GM12878 (cell line): Measurements from ENCODE around the gene GANAB. TPM values are rescaled to one million over a fixed set of nuclear protein-coding genes. Genes with fewer than 3 reads are reported as not detected.

Experiments used
- ATAC-seq: fragments of 200-7000 bp; cut with Tn5 transposase; 3 replicates; pipeline ENCODE4 v1.9.1; 2020; ENCODE audit warnings: mild to moderate bottlenecking, moderate library complexity
- BruUV-seq: library from RNA; stranded (reverse); fragments of 400-500 nt; replicated peaks from 2 replicates; lab custom pipeline; 2021; lab: Mats Ljungman, UMichigan
- CTCF ChIA-PET: fragments of 300-600 bp; sonication (Branson Sonifier 250); formaldehyde crosslinking; extraction: SDS; loops from one replicate; lab custom pipeline; 2021; ENCODE audit warnings: inconsistent platforms; lab: Yijun Ruan, JAX
- POLR2A ChIA-PET: fragments of 350-600 bp; formaldehyde crosslinking; extraction: SDS; loops from one replicate; lab custom pipeline; 2021; ENCODE audit warnings: inconsistent platforms; lab: Charles Lee
- RAD21 ChIA-PET: fragments of 300-600 bp; sonication (Branson Sonifier 250); formaldehyde crosslinking; loops from one replicate; lab custom pipeline; 2023; ENCODE audit warnings: antibody characterized with exemption; ENCODE audit not compliant: unreplicated experiment; lab: Charles Lee
- SMC1A ChIA-PET: fragments of 300-600 bp; sonication (Branson Sonifier 250); formaldehyde crosslinking; loops from one replicate; lab custom pipeline; 2023; ENCODE audit not compliant: unreplicated experiment, uncharacterized antibody; lab: Charles Lee
- DNase-seq: peaks from one replicate; pipeline ENCODE4 v3.0.0-alpha.2; 2011; ENCODE audit warnings: low read depth, low spot score
- FAIRE-seq: peaks from 3 replicates; lab custom pipeline; 2011; peaks lifted over from hg19 to GRCh38; lab: Jason Lieb, UNC
- H2AFZ ChIP-seq: 2 replicates; pipeline ENCODE4 v1.6.0; 2011; ENCODE audit warnings: low read depth, low read length, control low read depth; ENCODE audit not compliant: control insufficient read depth
- H3K27ac ChIP-seq: 2 replicates; pipeline ENCODE4 v1.5.1; 2011; ENCODE audit warnings: control low read depth; ENCODE audit not compliant: control insufficient read depth, insufficient read depth
- H3K27me3 ChIP-seq, 2 experiments: replicated peaks in 1 of 2; 2 replicates each; pipeline versions ENCODE4 v1.6.0 to v1.6.1; 2011; ENCODE audit warnings: low read length in 1 of 2; ENCODE audit not compliant: control insufficient read depth in 2 of 2, insufficient read depth in 2 of 2
- H3K36me3 ChIP-seq, 2 experiments: 2 replicates each; pipeline ENCODE4 v1.5.1; 2011; ENCODE audit warnings: low read length in 1 of 2; ENCODE audit not compliant: control insufficient read depth in 2 of 2, insufficient read depth in 2 of 2
- H3K4me1 ChIP-seq: 2 replicates; pipeline ENCODE4 v1.6.1; 2011; ENCODE audit warnings: mild to moderate bottlenecking, low read length, moderate library complexity, mixed read lengths; ENCODE audit not compliant: control insufficient read depth, insufficient read depth
- H3K4me2 ChIP-seq: 2 replicates; pipeline ENCODE4 v1.6.0; 2011; ENCODE audit warnings: control low read depth; ENCODE audit not compliant: control insufficient read depth, insufficient read depth
- H3K4me3 ChIP-seq: fragments of 200-600 bp; sonication (generic); 2 replicates; pipeline ENCODE4 v1.5.1; 2016
- H3K79me2 ChIP-seq: 2 replicates; pipeline ENCODE4 v1.6.0; 2011; ENCODE audit warnings: low read length; ENCODE audit not compliant: control insufficient read depth, insufficient read depth
- H3K9ac ChIP-seq: 2 replicates; pipeline ENCODE4 v1.8.0; 2011; ENCODE audit warnings: low read length, control low read depth, mixed read lengths; ENCODE audit not compliant: control insufficient read depth, insufficient read depth
- H3K9me3 ChIP-seq: replicated peaks from 3 replicates; pipeline ENCODE4 v1.5.1; 2011; ENCODE audit warnings: mild to moderate bottlenecking, low read length; ENCODE audit not compliant: control insufficient read depth, insufficient read depth
- H4K20me1 ChIP-seq: 2 replicates; pipeline ENCODE4 v1.6.0; 2011; ENCODE audit not compliant: control insufficient read depth, insufficient read depth
- CREM ChIP-seq: IDR thresholded peaks from 2 replicates; pipeline ENCODE4 v1.6.1; 2014; ENCODE audit warnings: antibody characterized with exemption, low read depth
- DPF2 ChIP-seq: fragments of 450-650 bp; IDR thresholded peaks from 2 replicates; pipeline ENCODE4 v1.6.1; 2017; ENCODE audit warnings: mild to moderate bottlenecking
- ESRRA ChIP-seq: IDR thresholded peaks from 2 replicates; pipeline ENCODE4 v1.6.1; 2012; ENCODE audit warnings: mild to moderate bottlenecking, low read length, improper control_type of control experiment
- ETV6 ChIP-seq, 2 experiments: fragments of 450-650 bp in 1 of 2; IDR thresholded peaks in 1 of 2; conservative IDR thresholded peaks in 1 of 2; 2 replicates each; pipeline ENCODE4 v1.6.1; 2014; ENCODE audit warnings: antibody characterized with exemption in 1 of 2, borderline replicate concordance in 1 of 2, low read depth in 1 of 2, mild to moderate bottlenecking in 1 of 2, moderate library complexity in 1 of 2
- IKZF1 ChIP-seq: fragments of 450-650 bp; conservative IDR thresholded peaks from 2 replicates; pipeline ENCODE4 v1.6.1; 2017; ENCODE audit warnings: antibody characterized with exemption, mild to moderate bottlenecking
- IKZF2 ChIP-seq, 2 experiments: fragments of 450-650 bp; IDR thresholded peaks; 2 replicates each; pipeline ENCODE4 v1.6.1; 2017; ENCODE audit warnings: mild to moderate bottlenecking in 2 of 2, moderate library complexity in 2 of 2
- NFYB ChIP-seq: IDR thresholded peaks from 2 replicates; pipeline ENCODE4 v1.6.1; 2011; ENCODE audit warnings: low read depth, mild to moderate bottlenecking, low read length, improper control_type of control experiment, moderate library complexity; ENCODE audit not compliant: insufficient read depth
- RBBP5 ChIP-seq: fragments of 200-600 bp; sonication (generic); conservative IDR thresholded peaks from 2 replicates; pipeline ENCODE4 v1.6.1; 2016
- RUNX3 ChIP-seq: IDR thresholded peaks from 2 replicates; pipeline ENCODE4 v1.6.1; 2012; ENCODE audit warnings: low read length, inconsistent platforms
- SMAD1 ChIP-seq: fragments of 450-650 bp; IDR thresholded peaks from 2 replicates; pipeline ENCODE4 v1.6.1; 2018; ENCODE audit warnings: mild to moderate bottlenecking, low read depth; ENCODE audit not compliant: partially characterized antibody
- SMC3 ChIP-seq: IDR thresholded peaks from 2 replicates; pipeline ENCODE4 v1.6.1; 2011; ENCODE audit warnings: low read length, improper control_type of control experiment, borderline replicate concordance
- SREBF1 ChIP-seq: IDR thresholded peaks from 2 replicates; pipeline ENCODE4 v1.6.1; 2012; ENCODE audit warnings: mild to moderate bottlenecking, low read length
- TARDBP ChIP-seq: IDR thresholded peaks from 2 replicates; pipeline ENCODE4 v1.6.1; 2016; ENCODE audit warnings: borderline replicate concordance
- WGBS: methylation state at CpG from one replicate; pipeline ENCODE4 v1.1.6; 2016; ENCODE audit warnings: low lambda C conversion rate; ENCODE audit not compliant: insufficient replicate concordance, insufficient coverage; ENCODE audit errors: missing lambda C conversion rate; 5-methylcytosine and 5-hydroxymethylcytosine counted together
- in situ Hi-C: fragments of 300-500 bp; cut with MboI; formaldehyde crosslinking; loops from 9 replicates; pipeline ENCODE4 v1.14.3; 2018; ENCODE audit warnings: mixed read lengths
- intact Hi-C: fragments of 100-400 bp; cut with micrococcal nuclease; formaldehyde crosslinking; loops from one replicate; pipeline ENCODE4 v1.14.2; 2022; ENCODE audit not compliant: unreplicated experiment
- polyA plus RNA-seq, 11 experiments: library from polyadenylated mRNA; depleted of rRNA in 4 of 11; unstranded in 6 of 11; stranded (reverse) in 5 of 11; fragments of >200 nt; fragmentation: Nextera tagmentation in 4 of 11; fragmentation: Illumina TruSeq in 1 of 11; extraction: Ambion mirVana in 4 of 11; extraction: Trizol in 1 of 11; gene quantifications; 1 replicate in 1 of 11; 2 replicates in 10 of 11; pipeline versions ENCODE4 v1.2.1 to v1.2.3, GENCODE V29; 2011 to 2016; ENCODE audit warnings: inconsistent platforms in 2 of 11, missing spikeins in 2 of 11, low read depth in 1 of 11
- total RNA-seq, 4 experiments: library from RNA; depleted of rRNA in 3 of 4; stranded (reverse); fragments of >200 nt in 3 of 4; fragmentation: Illumina TruSeq in 1 of 4; extraction: Trizol in 1 of 4; gene quantifications; 2 replicates each; pipeline versions ENCODE4 v1.2.1 to v1.2.3, GENCODE V29; 2013 to 2021
- TF ChIP-seq, protein P1 (sequence below): fragments of 450-650 bp; IDR thresholded peaks from 2 replicates; pipeline ENCODE4 v1.6.1; 2017; ENCODE audit warnings: borderline replicate concordance
- TF ChIP-seq, protein P2 (sequence below): fragments of 450-650 bp; IDR thresholded peaks from 2 replicates; pipeline ENCODE4 v1.6.1; 2016; ENCODE audit warnings: mild to moderate bottlenecking
- TF ChIP-seq, protein P3 (sequence below): IDR thresholded peaks from 2 replicates; pipeline ENCODE4 v1.6.1; 2012; ENCODE audit warnings: low read depth, low read length, improper control_type of control experiment
- TF ChIP-seq, protein P4 (sequence below): fragments of 450-650 bp; IDR thresholded peaks from 2 replicates; pipeline ENCODE4 v1.6.1; 2018; ENCODE audit warnings: mild to moderate bottlenecking, low read depth, moderate library complexity; ENCODE audit not compliant: partially characterized antibody

The GANAB gene
- total and polyA plus RNA-seq, 10 of the 15 experiments (the other 5 are each of a cell fraction or from before 2014, with no cell fraction given) = 4.5 to 175 (median 102) TPM

DNA sequence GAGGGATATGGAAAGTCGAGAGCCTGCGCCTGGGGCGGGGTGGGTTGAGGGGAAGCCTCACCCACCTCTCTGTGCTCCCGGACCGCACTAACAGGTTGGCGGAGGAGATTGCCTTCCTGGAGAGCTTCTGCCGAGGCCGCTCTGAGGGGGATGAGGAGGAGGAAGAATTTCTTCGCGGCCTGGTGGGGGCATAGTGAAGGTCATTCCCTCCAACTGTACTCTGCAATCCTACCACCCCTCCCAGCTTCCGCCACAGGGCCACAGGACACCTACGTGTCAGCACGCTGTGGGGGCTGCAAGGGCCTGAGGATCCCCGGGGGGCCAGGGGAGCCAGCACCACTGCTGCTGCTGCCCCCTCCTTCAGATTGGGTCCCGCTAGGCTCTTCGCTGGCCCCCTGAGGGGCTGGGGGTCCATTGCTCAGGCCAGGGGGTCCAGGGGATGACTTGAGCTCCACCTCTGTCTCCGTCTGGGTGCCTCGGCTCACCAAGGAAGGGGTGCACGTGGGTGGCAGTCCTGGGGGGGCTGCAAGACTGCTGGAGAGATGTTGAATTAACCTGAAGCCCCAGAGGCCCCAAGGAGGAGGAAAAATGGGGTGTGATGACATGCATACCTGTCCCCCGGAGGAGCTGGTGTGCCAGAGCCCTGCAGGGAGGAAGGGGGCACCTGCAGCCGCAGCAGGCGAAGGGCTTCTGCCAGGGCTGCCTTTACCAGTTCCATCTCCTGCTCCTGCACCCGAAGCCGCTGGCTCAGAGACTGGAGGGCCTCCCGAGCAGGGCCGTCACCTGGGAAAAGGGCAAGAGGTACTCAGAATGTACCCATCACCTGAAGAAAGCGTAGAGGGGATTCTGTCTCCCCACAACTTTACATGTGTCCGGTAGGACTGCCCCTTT lies 35.4 kb downstream of the GANAB start:
- in situ Hi-C loops = no loop called here
- no peak for TF ChIP-seq RUNX3
- TF ChIP-seq, protein P1, sequence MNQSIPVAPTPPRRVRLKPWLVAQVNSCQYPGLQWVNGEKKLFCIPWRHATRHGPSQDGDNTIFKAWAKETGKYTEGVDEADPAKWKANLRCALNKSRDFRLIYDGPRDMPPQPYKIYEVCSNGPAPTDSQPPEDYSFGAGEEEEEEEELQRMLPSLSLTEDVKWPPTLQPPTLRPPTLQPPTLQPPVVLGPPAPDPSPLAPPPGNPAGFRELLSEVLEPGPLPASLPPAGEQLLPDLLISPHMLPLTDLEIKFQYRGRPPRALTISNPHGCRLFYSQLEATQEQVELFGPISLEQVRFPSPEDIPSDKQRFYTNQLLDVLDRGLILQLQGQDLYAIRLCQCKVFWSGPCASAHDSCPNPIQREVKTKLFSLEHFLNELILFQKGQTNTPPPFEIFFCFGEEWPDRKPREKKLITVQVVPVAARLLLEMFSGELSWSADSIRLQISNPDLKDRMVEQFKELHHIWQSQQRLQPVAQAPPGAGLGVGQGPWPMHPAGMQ = no peak
- TF ChIP-seq, protein P2, sequence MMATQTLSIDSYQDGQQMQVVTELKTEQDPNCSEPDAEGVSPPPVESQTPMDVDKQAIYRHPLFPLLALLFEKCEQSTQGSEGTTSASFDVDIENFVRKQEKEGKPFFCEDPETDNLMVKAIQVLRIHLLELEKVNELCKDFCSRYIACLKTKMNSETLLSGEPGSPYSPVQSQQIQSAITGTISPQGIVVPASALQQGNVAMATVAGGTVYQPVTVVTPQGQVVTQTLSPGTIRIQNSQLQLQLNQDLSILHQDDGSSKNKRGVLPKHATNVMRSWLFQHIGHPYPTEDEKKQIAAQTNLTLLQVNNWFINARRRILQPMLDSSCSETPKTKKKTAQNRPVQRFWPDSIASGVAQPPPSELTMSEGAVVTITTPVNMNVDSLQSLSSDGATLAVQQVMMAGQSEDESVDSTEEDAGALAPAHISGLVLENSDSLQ = no peak
- TF ChIP-seq, protein P3, sequence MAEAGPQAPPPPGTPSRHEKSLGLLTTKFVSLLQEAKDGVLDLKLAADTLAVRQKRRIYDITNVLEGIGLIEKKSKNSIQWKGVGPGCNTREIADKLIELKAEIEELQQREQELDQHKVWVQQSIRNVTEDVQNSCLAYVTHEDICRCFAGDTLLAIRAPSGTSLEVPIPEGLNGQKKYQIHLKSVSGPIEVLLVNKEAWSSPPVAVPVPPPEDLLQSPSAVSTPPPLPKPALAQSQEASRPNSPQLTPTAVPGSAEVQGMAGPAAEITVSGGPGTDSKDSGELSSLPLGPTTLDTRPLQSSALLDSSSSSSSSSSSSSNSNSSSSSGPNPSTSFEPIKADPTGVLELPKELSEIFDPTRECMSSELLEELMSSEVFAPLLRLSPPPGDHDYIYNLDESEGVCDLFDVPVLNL = no peak
- TF ChIP-seq RBBP5 = no peak
- no peak for TF ChIP-seq DPF2
- no peak for TF ChIP-seq SMAD1
- TF ChIP-seq IKZF2 (IDR thresholded peaks at IDR 0.05) = no peak
- TF ChIP-seq ETV6 (conservative IDR thresholded peaks at IDR 0.05 in 1 of 2, IDR thresholded peaks at IDR 0.05 in 1 of 2; ENCODE audit: borderline replicate concordance in 1 of 2, low read depth in 1 of 2) = no peak
- no peak for TF ChIP-seq SMC3
- TF ChIP-seq ESRRA = no peak
- TF ChIP-seq TARDBP = no peak
- TF ChIP-seq CREM = no peak
- no peak for TF ChIP-seq NFYB
- TF ChIP-seq, protein P4, sequence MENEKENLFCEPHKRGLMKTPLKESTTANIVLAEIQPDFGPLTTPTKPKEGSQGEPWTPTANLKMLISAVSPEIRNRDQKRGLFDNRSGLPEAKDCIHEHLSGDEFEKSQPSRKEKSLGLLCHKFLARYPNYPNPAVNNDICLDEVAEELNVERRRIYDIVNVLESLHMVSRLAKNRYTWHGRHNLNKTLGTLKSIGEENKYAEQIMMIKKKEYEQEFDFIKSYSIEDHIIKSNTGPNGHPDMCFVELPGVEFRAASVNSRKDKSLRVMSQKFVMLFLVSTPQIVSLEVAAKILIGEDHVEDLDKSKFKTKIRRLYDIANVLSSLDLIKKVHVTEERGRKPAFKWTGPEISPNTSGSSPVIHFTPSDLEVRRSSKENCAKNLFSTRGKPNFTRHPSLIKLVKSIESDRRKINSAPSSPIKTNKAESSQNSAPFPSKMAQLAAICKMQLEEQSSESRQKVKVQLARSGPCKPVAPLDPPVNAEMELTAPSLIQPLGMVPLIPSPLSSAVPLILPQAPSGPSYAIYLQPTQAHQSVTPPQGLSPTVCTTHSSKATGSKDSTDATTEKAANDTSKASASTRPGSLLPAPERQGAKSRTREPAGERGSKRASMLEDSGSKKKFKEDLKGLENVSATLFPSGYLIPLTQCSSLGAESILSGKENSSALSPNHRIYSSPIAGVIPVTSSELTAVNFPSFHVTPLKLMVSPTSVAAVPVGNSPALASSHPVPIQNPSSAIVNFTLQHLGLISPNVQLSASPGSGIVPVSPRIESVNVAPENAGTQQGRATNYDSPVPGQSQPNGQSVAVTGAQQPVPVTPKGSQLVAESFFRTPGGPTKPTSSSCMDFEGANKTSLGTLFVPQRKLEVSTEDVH = no peak
- no peak for TF ChIP-seq SREBF1
- TF ChIP-seq IKZF1 = no peak
- Histone ChIP-seq H3K9ac (peak overlapping the region; percentile 95), H3K36me3 (no peaks in the 10 kb centered on the region; a peak in 1 of 4 replicates), H4K20me1 (no peaks in the 10 kb centered on the region; the same call in 1 of the 2 replicates), H3K27ac (peak overlapping the region; percentile 81), H3K79me2 (peaks cover 16% of the 10 kb centered on the region), H3K4me2 (peak overlapping the region; percentile 97), H3K27me3 (no peaks in the 10 kb centered on the region), H3K9me3 (no peaks in the 10 kb centered on the region), H3K4me1 (peaks cover 14% of the 10 kb centered on the region), H2AFZ (peak overlapping the region; percentile 85), H3K4me3 (peak overlapping the region; percentile 94)
- DNase-seq (no peak), ATAC-seq (no peak), FAIRE-seq (no peak)
- BruUV-seq = no TSS peak
- ChIA-PET CTCF (interaction anchor here (0.5 to 4.9 kb wide), 16 partner anchors 10 to 270 kb away, joined by 3 to 41 read pairs (median 4); partner anchors contain the start of genes B3GAT3, MTA2, SLC3A2 and TUT1), SMC1A (interaction anchor here (0.7 to 2.9 kb wide), 10 partner anchors 9 to 143 kb away, joined by 3 to 19 read pairs (median 4); partner anchors contain the start of genes B3GAT3, INTS5, MTA2 and TUT1), POLR2A (interaction anchor here (0.5 to 2.6 kb wide), 19 partner anchors 8 to 245 kb away, joined by 3 to 13 read pairs (median 3); partner anchors contain the start of genes B3GAT3, C11orf98, CSKMT and LBHD1), RAD21 (interaction anchor here (0.8 to 2.1 kb wide), 8 partner anchors 9 to 243 kb away, joined by 3 to 9 read pairs (median 4); partner anchors contain the start of genes B3GAT3, C11orf98, CSKMT and MTA2)
- WGBS = 58% methylated on average over 26 of the region's 28 CpGs
- intact Hi-C loops = loop anchor here (5.0 kb wide), 1 partner anchor 61 kb away; the partner anchor contains the start of genes LBHD1 and UQCC3
